ENCODE results near the gene TRPM7. TPM values are rescaled to one million over a fixed set of nuclear protein-coding genes. Genes with fewer than 3 reads are reported as not detected.
A peak's percentile ranks its signal among the peaks of the same experiment; 100 is the strongest.

The TRPM7 gene
- total and polyA plus RNA-seq, 2 of the 13 experiments (the other 11 are each of a cell fraction or from before 2014, with no cell fraction given), result 11.0 to 36.0 TPM

GRCh38 chr15:50542887-50543210 lies 143.7 kb downstream of the TRPM7 start (continued):
- TF ChIP-seq E2F5 (CRISPR knock-in tag; conservative IDR thresholded peaks at IDR 0.05), result no peak
- no peak for TF ChIP-seq ZNF780A (CRISPR knock-in tag; IDR thresholded peaks at IDR 0.05)
- TF ChIP-seq MIER2 (CRISPR knock-in tag; IDR thresholded peaks at IDR 0.05), result 0 out of 2 replicates have a peak, but pooled peaks have one; percentile 27
- no peak for TF ChIP-seq ZNF891 (CRISPR knock-in tag; IDR thresholded peaks at IDR 0.05)
- no peak for TF ChIP-seq ZKSCAN8 (CRISPR knock-in tag; IDR thresholded peaks at IDR 0.05; ENCODE audit: borderline replicate concordance)
- peak; percentile 75 for TF ChIP-seq MED1 (CRISPR knock-in tag; IDR thresholded peaks at IDR 0.05)
- no peak for TF ChIP-seq ZFX (CRISPR knock-in tag; IDR thresholded peaks at IDR 0.05; ENCODE audit: low read depth)
- peak; percentile 49; the same call in 1 of the 2 replicates for TF ChIP-seq AHDC1 (CRISPR knock-in tag; IDR thresholded peaks at IDR 0.05; ENCODE audit: borderline replicate concordance)
- TF ChIP-seq SOX13 (IDR thresholded peaks at IDR 0.05), result no peak
- 0 out of 4 replicates have a peak, but pooled peaks of 1 of the 2 experiments have one; percentile 32 for TF ChIP-seq SOX13 (CRISPR knock-in tag; conservative IDR thresholded peaks at IDR 0.05 in 1 of 2, IDR thresholded peaks at IDR 0.05 in 1 of 2)
- no peak for TF ChIP-seq ZC3H13 (CRISPR knock-in tag; IDR thresholded peaks at IDR 0.05)
- TF ChIP-seq MIER3 (CRISPR knock-in tag; IDR thresholded peaks at IDR 0.05; ENCODE audit: borderline replicate concordance), result 0 out of 2 replicates have a peak, but pooled peaks have one; percentile 30
- TF ChIP-seq EP300 (IDR thresholded peaks at IDR 0.05; ENCODE audit: low read depth in 2 of 2, low read length in 2 of 2), result 0 out of 4 replicates have a peak, but pooled peaks of 1 of the 2 experiments have one; percentile 12
- TF ChIP-seq EP300 (CRISPR knock-in tag; IDR thresholded peaks at IDR 0.05; ENCODE audit: borderline replicate concordance), result no peak
- TF ChIP-seq, protein P1, sequence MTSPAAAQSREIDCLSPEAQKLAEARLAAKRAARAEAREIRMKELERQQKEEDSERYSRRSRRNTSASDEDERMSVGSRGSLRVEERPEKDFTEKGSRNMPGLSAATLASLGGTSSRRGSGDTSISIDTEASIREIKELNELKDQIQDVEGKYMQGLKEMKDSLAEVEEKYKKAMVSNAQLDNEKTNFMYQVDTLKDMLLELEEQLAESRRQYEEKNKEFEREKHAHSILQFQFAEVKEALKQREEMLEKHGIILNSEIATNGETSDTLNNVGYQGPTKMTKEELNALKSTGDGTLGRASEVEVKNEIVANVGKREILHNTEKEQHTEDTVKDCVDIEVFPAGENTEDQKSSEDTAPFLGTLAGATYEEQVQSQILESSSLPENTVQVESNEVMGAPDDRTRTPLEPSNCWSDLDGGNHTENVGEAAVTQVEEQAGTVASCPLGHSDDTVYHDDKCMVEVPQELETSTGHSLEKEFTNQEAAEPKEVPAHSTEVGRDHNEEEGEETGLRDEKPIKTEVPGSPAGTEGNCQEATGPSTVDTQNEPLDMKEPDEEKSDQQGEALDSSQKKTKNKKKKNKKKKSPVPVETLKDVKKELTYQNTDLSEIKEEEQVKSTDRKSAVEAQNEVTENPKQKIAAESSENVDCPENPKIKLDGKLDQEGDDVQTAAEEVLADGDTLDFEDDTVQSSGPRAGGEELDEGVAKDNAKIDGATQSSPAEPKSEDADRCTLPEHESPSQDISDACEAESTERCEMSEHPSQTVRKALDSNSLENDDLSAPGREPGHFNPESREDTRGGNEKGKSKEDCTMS (CRISPR knock-in tag; conservative IDR thresholded peaks at IDR 0.05), result no peak
- no peak for TF ChIP-seq ZC3H4 (CRISPR knock-in tag; IDR thresholded peaks at IDR 0.05; ENCODE audit: borderline replicate concordance)
- TF ChIP-seq ZIK1 (CRISPR knock-in tag; IDR thresholded peaks at IDR 0.05; ENCODE audit: borderline replicate concordance, low read depth), result no peak
- TF ChIP-seq PCBP2 (optimal IDR thresholded peaks at IDR 0.05; ENCODE audit: low read depth, low read length, poor library complexity, severe bottlenecking), result no peak
- TF ChIP-seq CC2D1A (CRISPR knock-in tag; IDR thresholded peaks at IDR 0.05), result no peak
- TF ChIP-seq MIXL1 (CRISPR knock-in tag; IDR thresholded peaks at IDR 0.05), result peak; percentile 45; the same call in 1 of the 2 replicates
- no peak for TF ChIP-seq HIVEP1 (CRISPR knock-in tag; IDR thresholded peaks at IDR 0.05)
- TF ChIP-seq TEAD3 (CRISPR knock-in tag; optimal IDR thresholded peaks at IDR 0.05; ENCODE audit: borderline replicate concordance), result peak; percentile 83
- peak; percentile 84 for TF ChIP-seq FOXA3 (CRISPR knock-in tag; IDR thresholded peaks at IDR 0.05)
